Esophagus muscularis mucosa (tissue), 4 donors: ENCODE results near the gene SRGAP3.

Source experiments
- CTCF ChIP-seq, 3 experiments: fragments of 200-600 bp in 2 of 3; fragments of 450-650 bp in 1 of 3; sonication (generic) in 2 of 3; IDR thresholded peaks; one replicate each; pipeline ENCODE4 v1.5.1; 2017 to 2019; ENCODE audit warnings: antibody characterized with exemption in 3 of 3, mild to moderate bottlenecking in 2 of 3, moderate library complexity in 1 of 3
- EP300 ChIP-seq: sonication (generic); formaldehyde crosslinking; IDR thresholded peaks from one replicate; pipeline ENCODE4 v1.6.1; 2017; ENCODE audit warnings: antibody characterized with exemption
- POLR2A ChIP-seq: fragments of 450-650 bp; IDR thresholded peaks from one replicate; pipeline ENCODE4 v1.6.1; 2017; ENCODE audit warnings: antibody characterized with exemption, moderate library complexity, mild to moderate bottlenecking, low read depth
- POLR2AphosphoS5 ChIP-seq, 2 donors: sonication (generic); formaldehyde crosslinking; IDR thresholded peaks; one replicate each; pipeline ENCODE4 v1.6.1; 2017; ENCODE audit warnings: antibody characterized with exemption in 2 of 2

DNA sequence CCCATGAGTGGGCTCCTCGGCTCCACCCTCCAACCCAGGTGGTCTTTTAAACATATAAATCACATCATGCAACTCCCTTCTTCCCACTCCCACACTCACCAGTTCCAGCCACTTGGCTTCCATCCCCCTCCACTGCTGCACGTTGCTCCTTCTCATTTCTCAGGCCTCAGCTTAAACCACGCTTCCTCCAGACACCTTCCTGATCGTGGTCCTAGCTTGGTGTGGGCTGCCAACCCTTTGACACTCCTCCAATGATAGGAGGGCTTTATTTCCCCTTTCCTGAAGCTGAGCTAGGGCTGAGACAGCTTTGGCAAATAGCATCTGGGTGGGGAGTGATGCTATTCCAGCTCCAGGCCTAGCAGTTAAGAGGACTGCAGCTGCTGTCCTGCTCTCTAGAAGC lies 130.1 kb downstream of the SRGAP3 start:
- TF ChIP-seq POLR2AphosphoS5 (IDR thresholded peaks at IDR 0.05) = no peak
- no peak for TF ChIP-seq EP300
- no peak for TF ChIP-seq CTCF (IDR thresholded peaks at IDR 0.05)
- no peak for TF ChIP-seq POLR2A
